MM.1S (cell line): ENCODE measurements around the gene CTCFL.

Experiments used
- DNase-seq: peaks from one replicate; pipeline ENCODE4 v3.0.0-alpha.2; 2015
- H2AFZ ChIP-seq: fragments of 300-600 bp; sonication (generic); 2 replicates; pipeline ENCODE4 v1.6.0; 2016; ENCODE audit warnings: antibody characterized with exemption, low read length
- H3F3A ChIP-seq: fragments of 300-600 bp; sonication (generic); 2 replicates; pipeline ENCODE4 v1.6.1; 2016; ENCODE audit warnings: mild to moderate bottlenecking, antibody characterized with exemption, low read length, moderate library complexity, mixed read lengths; ENCODE audit not compliant: insufficient read depth
- H3K27ac ChIP-seq: fragments of 300-600 bp; sonication (generic); 2 replicates; pipeline ENCODE4 v1.5.1; 2016; ENCODE audit warnings: mild to moderate bottlenecking, low read length
- H3K27me3 ChIP-seq: fragments of 300-600 bp; sonication (generic); replicated peaks from 2 replicates; pipeline ENCODE4 v1.6.0; 2016; ENCODE audit warnings: low read length; ENCODE audit not compliant: insufficient read depth
- H3K36me3 ChIP-seq: fragments of 300-600 bp; sonication (generic); replicated peaks from 2 replicates; pipeline ENCODE4 v1.6.1; 2016; ENCODE audit warnings: mild to moderate bottlenecking, low read length, mixed read lengths; ENCODE audit not compliant: insufficient read depth
- H3K4me1 ChIP-seq: fragments of 300-600 bp; sonication (generic); 2 replicates; pipeline ENCODE4 v1.6.1; 2016; ENCODE audit warnings: low read length, mixed read lengths
- H3K4me2 ChIP-seq: fragments of 300-600 bp; sonication (generic); 2 replicates; pipeline ENCODE4 v1.6.0; 2016; ENCODE audit warnings: low read depth, low read length
- H3K4me3 ChIP-seq: fragments of 300-600 bp; sonication (generic); 2 replicates; pipeline ENCODE4 v1.5.1; 2016; ENCODE audit warnings: low read length, mixed read lengths
- H3K79me2 ChIP-seq: fragments of 300-600 bp; sonication (generic); 2 replicates; pipeline ENCODE4 v1.6.1; 2016; ENCODE audit warnings: mixed run types, low read length, mixed read lengths
- H3K9ac ChIP-seq: fragments of 300-600 bp; sonication (generic); 2 replicates; pipeline ENCODE4 v1.6.1; 2016; ENCODE audit warnings: low read length, mixed read lengths
- H3K9me2 ChIP-seq: fragments of 300-600 bp; sonication (generic); replicated peaks from 2 replicates; pipeline ENCODE4 v1.6.1; 2016; ENCODE audit warnings: mild to moderate bottlenecking, low read length, mixed read lengths; ENCODE audit not compliant: insufficient read depth
- H3K9me3 ChIP-seq: fragments of 300-600 bp; sonication (generic); replicated peaks from 2 replicates; pipeline ENCODE4 v1.6.1; 2016; ENCODE audit warnings: mild to moderate bottlenecking, low read length, mixed read lengths; ENCODE audit not compliant: insufficient read depth
- H4K20me1 ChIP-seq: fragments of 300-600 bp; sonication (generic); 2 replicates; pipeline ENCODE4 v1.6.1; 2016; ENCODE audit warnings: mild to moderate bottlenecking, low read length, moderate library complexity, mixed read lengths; ENCODE audit not compliant: insufficient read depth
- CTCF ChIP-seq: fragments of 300-600 bp; sonication (generic); IDR thresholded peaks from 2 replicates; pipeline ENCODE4 v1.5.1; 2016; ENCODE audit warnings: antibody characterized with exemption, low read length, mixed read lengths
- EZH2 ChIP-seq: fragments of 300-600 bp; sonication (generic); optimal IDR thresholded peaks from 2 replicates; pipeline ENCODE3; 2017; ENCODE audit warnings: low read depth, mild to moderate bottlenecking, antibody characterized with exemption, low read length, mixed read lengths
- EZH2phosphoT487 ChIP-seq: fragments of 300-600 bp; sonication (generic); IDR thresholded peaks from 2 replicates; pipeline ENCODE4 v1.6.1; 2018; ENCODE audit warnings: antibody characterized with exemption, low read length

The CTCFL gene

GRCh38 chr20:57566803-57567459 lies 42.0 kb upstream of the CTCFL start:
- no peak overlapping the region for H3K9ac ChIP-seq
- H3K4me3 ChIP-seq: no peak overlapping the region
- peaks cover 98% of the 10 kb centered on the region for H3K27me3 ChIP-seq
- no peaks in the 10 kb centered on the region for H3K9me3 ChIP-seq
- no peak overlapping the region for H2AFZ ChIP-seq
- H3K4me1 ChIP-seq: no peaks in the 10 kb centered on the region
- no peaks in the 10 kb centered on the region for H3F3A ChIP-seq
- no peaks in the 10 kb centered on the region for H4K20me1 ChIP-seq
- no peaks in the 10 kb centered on the region for H3K9me2 ChIP-seq
- TF ChIP-seq EZH2 (no peak), EZH2phosphoT487 (no peak), CTCF (no peak)
- no peaks in the 10 kb centered on the region for H3K79me2 ChIP-seq
- H3K27ac ChIP-seq: no peak overlapping the region
- H3K4me2 ChIP-seq: no peak overlapping the region
- H3K36me3 ChIP-seq: no peaks in the 10 kb centered on the region
- no peak for DNase-seq

- H4K20me1 ChIP-seq: no peaks in the 10 kb centered on the region
These were observed 41.5 kb upstream of the CTCFL start for GRCh38 chr20:57566399-57566798.

GRCh38 chr20:57564951-57565642 lies 40.2 kb upstream of the CTCFL start:
- H3K9ac ChIP-seq: no peak overlapping the region
- TF ChIP-seq CTCF (no peak), EZH2phosphoT487 (no peak), EZH2 (no peak)
- H3K9me3 ChIP-seq: no peaks in the 10 kb centered on the region
- no peak overlapping the region for H3K27ac ChIP-seq
- no peaks in the 10 kb centered on the region for H3K79me2 ChIP-seq
- H3K9me2 ChIP-seq: no peaks in the 10 kb centered on the region
- H3K4me2 ChIP-seq: no peak overlapping the region
- H3F3A ChIP-seq: no peaks in the 10 kb centered on the region
- H4K20me1 ChIP-seq: no peaks in the 10 kb centered on the region
- H3K27me3 ChIP-seq: peaks cover 100% of the 10 kb centered on the region
- no peak overlapping the region for H3K4me3 ChIP-seq
- no peaks in the 10 kb centered on the region for H3K36me3 ChIP-seq
- no peaks in the 10 kb centered on the region for H3K4me1 ChIP-seq
- H2AFZ ChIP-seq: no peak overlapping the region
- no peak for DNase-seq

More at GRCh38 chr20:57566399-57566798, 41.5 kb upstream of the CTCFL start:
- Histone ChIP-seq H3K27me3 (peaks cover 98% of the 10 kb centered on the region), H3K36me3 (no peaks in the 10 kb centered on the region), H3K4me1 (no peaks in the 10 kb centered on the region), H3F3A (no peaks in the 10 kb centered on the region), H3K4me3 (no peak overlapping the region), H3K79me2 (no peaks in the 10 kb centered on the region), H3K27ac (no peak overlapping the region), H2AFZ (no peak overlapping the region), H3K9me2 (no peaks in the 10 kb centered on the region), H3K9ac (no peak overlapping the region), H3K9me3 (no peaks in the 10 kb centered on the region), H3K4me2 (no peak overlapping the region)
- DNase-seq: no peak
- TF ChIP-seq EZH2: no peak
- no peak for TF ChIP-seq EZH2phosphoT487
- TF ChIP-seq CTCF: no peak
